Stimulated activated effector memory CD8-positive, alpha-beta T cell treated with anti-CD3 and anti-CD28 coated beads, Interleukin-12 subunit alpha, Interleukin-12 subunit beta, amount 100 ng/mL, for 72 hours (primary cell): ENCODE measurements around the gene NEURL1.
A peak's percentile ranks its signal among the peaks of the same experiment; 100 is the strongest.
"Not testable (repeated sequence)": the region's sequence is repeated elsewhere in the genome, so short reads cannot be mapped to it uniquely, and the experiment has no call there.

Experiments
- ATAC-seq: fragments of 150-1000 bp; cut with Tn5 transposase; 2 replicates; pipeline ENCODE4 v1.10.0; 2021
- DNase-seq, 2 donors: peaks; one replicate each; pipeline ENCODE4 v3.0.0; 2021 to 2022; ENCODE audit warnings: low spot score in 2 of 2
- H3K27ac Mint-ChIP-seq: one replicate; pipeline ENCODE4 v1.8.0; 2022; ENCODE audit warnings: mild to moderate bottlenecking, mixed read lengths
- H3K36me3 Mint-ChIP-seq: one replicate; pipeline ENCODE4 v1.8.0; 2022; ENCODE audit warnings: mild to moderate bottlenecking, mixed read lengths
- H3K4me1 Mint-ChIP-seq: one replicate; pipeline ENCODE4 v1.8.0; 2022; ENCODE audit warnings: mixed read lengths
- H3K4me3 Mint-ChIP-seq: one replicate; pipeline ENCODE4 v1.8.0; 2022; ENCODE audit warnings: mild to moderate bottlenecking, mixed read lengths
- H3K9me3 Mint-ChIP-seq: one replicate; pipeline ENCODE4 v1.8.0; 2022; ENCODE audit warnings: mixed read lengths

NEURL1 gene

DNA sequence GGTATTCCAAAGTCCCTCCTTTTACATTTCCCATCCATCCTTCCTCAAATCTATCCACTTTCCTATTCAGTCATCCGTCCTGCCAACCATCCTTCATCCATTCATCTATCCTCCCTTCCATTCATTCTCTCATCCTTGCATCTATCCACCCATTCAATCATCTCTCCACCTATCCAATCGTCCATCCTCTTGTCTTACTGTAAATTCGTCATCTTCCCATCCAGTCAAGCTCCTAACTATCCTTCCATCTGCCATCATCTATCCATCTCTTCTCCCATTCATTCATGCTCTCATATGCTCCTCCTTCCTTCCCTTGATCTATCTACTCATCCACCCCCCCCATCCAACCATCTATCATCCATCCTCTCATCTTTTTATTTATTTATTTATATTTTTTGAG, 19.4 kb upstream of the NEURL1 start:
- no peak for ATAC-seq
- Mint-ChIP-seq H3K4me1 (peaks cover 44% of the 10 kb centered on the region), H3K9me3 (no peaks in the 10 kb centered on the region), H3K27ac (no peak overlapping the region), H3K4me3 (no peak overlapping the region), H3K36me3 (peaks cover 5% of the 10 kb centered on the region)
- DNase-seq, result no peak

DNA sequence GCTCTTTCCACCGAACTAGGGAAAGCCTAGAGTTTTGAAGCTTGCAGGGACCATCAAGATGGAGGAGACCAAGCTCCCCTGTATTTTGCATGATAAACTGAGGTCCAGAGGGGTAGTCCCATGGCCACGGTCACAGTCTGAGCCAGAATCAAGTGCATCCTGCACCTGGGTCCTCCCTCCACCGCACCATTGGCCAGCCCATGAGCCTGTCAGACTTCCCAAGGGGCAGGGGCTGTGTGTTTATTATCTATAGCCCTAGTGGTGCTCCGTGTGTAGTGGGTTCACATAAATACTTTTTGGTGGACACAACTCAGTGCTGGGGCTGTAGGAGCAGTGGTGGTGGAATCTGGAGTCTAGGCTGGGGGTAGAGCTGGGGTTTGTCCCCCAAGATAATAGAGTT, 18.1 kb upstream of the NEURL1 start:
- Mint-ChIP-seq H3K4me3 (no peak overlapping the region), H3K36me3 (peaks cover 5% of the 10 kb centered on the region), H3K9me3 (no peaks in the 10 kb centered on the region), H3K4me1 (peaks cover 33% of the 10 kb centered on the region), H3K27ac (no peak overlapping the region)
- no peak for DNase-seq
- no peak for ATAC-seq

DNA sequence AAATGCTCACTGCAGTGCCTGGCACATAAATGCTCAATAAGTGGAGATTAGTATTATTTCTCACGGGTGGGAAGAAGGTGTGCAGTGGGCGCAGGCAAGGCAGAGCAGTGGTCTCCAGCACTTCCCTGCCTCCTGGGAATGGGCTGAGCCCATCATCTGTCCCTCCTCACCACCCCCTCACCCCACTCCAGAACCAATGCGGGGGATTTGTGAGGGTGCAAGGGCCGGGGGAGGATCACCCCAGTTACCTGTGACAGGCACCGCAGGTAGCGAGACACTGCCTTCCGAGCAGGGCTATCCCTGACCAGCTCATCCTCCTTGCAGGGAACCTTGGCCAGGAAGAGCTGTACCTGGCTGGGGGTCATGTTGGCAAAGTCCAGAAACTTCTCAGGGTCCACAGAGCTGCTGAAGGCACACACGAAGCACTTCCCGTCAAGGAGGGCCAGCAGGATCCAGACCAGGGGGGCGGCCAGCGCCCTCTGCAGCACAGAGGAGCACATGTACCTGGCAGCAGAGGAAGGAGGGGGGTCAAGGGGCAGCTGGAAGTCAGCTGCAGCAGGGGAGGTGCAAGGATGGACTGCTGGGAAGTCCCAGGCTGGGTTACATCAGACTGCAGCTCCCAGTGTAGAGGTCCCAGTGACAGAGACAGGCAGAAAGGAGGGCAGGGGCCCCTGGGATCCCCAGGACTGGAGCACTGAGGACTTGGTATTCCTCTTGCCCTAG, 17.3 kb upstream of the NEURL1 start:
- H3K27ac Mint-ChIP-seq, result no peak overlapping the region
- no peak overlapping the region for H3K4me3 Mint-ChIP-seq
- H3K36me3 Mint-ChIP-seq, result peaks cover 1% of the 10 kb centered on the region
- peak; percentile 55 for ATAC-seq
- no peaks in the 10 kb centered on the region for H3K9me3 Mint-ChIP-seq
- DNase-seq, result no peak
- peaks cover 25% of the 10 kb centered on the region for H3K4me1 Mint-ChIP-seq

DNA sequence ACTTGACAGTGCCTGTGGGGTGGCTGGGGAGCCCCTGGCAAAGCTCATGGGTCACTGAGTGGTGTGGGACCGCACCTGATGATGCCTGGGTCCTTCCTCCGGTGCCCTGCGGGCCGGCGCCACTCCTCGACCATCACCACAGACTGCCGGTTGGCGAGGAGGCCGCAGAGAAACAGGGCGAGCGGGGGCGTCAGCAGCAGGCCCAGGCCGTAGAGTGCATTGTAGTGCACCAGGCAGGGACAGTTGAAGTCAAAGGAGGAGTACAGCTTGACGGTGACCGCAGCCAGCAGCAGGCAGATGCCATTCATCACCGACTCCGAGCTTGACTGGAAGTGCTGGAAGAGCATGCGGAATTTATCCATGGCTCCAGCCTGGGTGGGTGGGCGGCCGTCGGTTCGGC, 14.8 kb upstream of the NEURL1 start:
- H3K27ac Mint-ChIP-seq, result no peak overlapping the region

DNA sequence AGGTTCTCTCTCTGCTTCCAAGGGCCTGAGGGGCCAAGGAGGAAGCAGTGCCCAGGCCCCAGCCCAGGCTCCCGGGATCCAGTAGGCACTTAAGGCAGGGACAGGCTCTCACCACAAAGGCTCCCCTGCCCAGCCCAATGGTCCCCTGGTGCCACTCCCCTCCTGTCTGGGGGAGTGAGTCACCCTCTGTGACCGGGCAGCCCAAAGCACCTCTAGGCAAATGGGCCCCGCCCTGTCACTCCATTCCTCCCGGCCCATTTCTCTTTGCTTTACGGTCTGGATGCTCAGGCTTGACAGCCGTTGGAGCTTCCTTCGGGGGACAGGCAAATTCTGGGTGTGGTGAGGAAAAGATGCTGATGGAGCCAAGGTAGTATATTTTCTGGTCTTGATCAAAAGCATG, 14.4 kb upstream of the NEURL1 start, which contains the start of gene CALHM3:
TSS of gene CALHM3 (minus strand) at position 106 of the 400 bp plus-strand sequence. CDS start 208 bp downstream, outside the sequence.
- H3K4me1 Mint-ChIP-seq, result peaks cover 16% of the 10 kb centered on the region
- ATAC-seq (no peak), DNase-seq (no peak)
- H3K36me3 Mint-ChIP-seq, result no peaks in the 10 kb centered on the region
- H3K9me3 Mint-ChIP-seq, result no peaks in the 10 kb centered on the region
- H3K4me3 Mint-ChIP-seq, result no peak within 1 kb of the TSS
- peak within 1 kb of the TSS; percentile 40 for H3K27ac Mint-ChIP-seq

More for the DNA sequence above, 14.8 kb upstream of the NEURL1 start:
- ATAC-seq, result no peak
- Mint-ChIP-seq H3K36me3 (no peaks in the 10 kb centered on the region), H3K4me1 (peaks cover 20% of the 10 kb centered on the region), H3K4me3 (no peak overlapping the region), H3K9me3 (no peaks in the 10 kb centered on the region)
- DNase-seq, result no peak

DNA sequence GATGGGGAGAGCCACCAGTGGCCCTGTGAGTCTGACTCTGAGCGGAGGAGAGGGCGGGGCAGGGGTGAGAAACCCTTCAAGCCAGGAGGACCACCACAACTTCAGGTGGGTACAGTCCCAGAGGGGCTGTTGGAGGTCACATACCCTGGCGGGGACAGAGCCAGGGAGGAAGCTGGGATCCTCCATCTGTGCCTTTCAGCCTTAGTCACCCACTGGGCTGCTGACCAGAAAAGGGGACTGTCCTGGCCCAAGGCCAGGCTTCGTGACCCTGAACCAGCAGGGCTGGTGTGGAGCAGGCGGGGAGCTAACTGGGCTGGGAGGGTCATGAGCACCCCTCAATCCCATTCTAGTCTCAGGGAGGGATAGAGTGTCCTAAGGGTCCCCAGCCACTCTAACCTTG, 13.0 kb upstream of the NEURL1 start:
- no peak overlapping the region for H3K4me3 Mint-ChIP-seq
- H3K4me1 Mint-ChIP-seq, result peaks cover 15% of the 10 kb centered on the region
- no peak for ATAC-seq
- no peak for DNase-seq
- H3K27ac Mint-ChIP-seq, result no peak overlapping the region
- no peaks in the 10 kb centered on the region for H3K9me3 Mint-ChIP-seq
- no peaks in the 10 kb centered on the region for H3K36me3 Mint-ChIP-seq

DNA sequence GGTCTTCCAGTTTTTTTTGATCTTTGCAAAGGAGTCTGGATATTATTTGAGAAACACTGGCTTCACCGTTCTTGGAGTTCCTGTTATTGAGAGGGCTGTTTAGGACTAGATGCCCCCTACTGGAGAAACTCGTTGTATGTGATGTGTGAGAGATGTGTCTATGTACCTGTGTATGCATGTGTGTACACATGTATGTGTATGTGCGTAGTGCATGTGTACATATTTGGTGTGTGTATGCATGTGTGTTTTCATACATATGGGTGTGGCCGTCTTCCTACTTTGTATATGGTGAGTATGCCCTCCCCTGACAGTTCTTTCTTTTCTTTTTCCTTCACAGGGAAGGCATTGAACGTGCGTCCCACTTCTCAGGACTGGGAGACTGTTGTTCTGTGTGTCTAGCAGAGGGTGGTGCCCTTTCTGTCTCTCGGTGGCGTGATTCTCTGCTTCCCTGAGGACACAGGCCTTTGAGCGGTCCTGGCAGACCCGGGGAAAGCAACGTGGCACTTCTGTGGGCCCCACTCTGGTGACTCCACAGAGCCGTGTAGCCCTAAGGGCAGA, 11.5 kb upstream of the NEURL1 start:
- DNase-seq, result no peak

DNA sequence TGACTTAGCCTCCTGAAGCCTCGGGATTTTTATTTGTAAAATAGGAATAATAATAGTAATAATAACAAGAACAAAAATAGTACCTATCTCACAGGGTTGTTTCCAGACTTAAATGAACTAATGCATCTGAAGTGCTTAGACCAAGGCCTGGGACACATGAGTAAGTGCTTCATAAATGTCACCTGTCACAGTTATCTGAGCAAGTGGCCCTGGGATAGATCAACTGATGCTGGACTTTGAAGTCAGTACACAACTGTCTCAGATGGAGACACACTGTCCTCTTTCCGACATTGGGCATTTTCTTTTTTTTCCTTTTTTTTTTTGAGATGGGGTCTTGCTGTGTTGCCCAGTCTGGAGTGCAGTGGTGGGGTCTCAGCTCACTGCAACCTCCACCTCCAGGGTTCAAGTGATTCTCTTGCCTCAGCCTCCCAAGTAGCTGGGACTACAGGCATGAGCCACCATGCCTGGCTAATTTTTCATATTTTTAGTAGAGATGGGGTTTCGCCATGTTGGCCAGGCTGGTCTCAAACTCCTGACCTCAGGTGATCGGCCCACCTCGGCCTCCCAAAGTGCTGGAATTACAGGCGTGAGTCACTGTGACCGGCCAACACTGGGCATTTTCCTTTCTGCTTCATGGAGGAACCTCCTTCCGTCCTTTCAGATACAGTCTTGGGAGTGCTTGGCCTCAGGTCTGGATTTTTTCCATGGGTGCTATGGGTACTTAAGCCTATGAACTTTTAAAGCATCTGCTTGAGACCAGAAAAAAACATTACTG, 6.7 kb upstream of the NEURL1 start:
- DNase-seq, ATAC-seq: not testable (repeated sequence)

More for the DNA sequence above, 11.5 kb upstream of the NEURL1 start:
- no peak overlapping the region for H3K4me3 Mint-ChIP-seq
- H3K9me3 Mint-ChIP-seq, result no peaks in the 10 kb centered on the region
- H3K4me1 Mint-ChIP-seq, result peaks cover 13% of the 10 kb centered on the region
- H3K27ac Mint-ChIP-seq, result no peak overlapping the region
- no peaks in the 10 kb centered on the region for H3K36me3 Mint-ChIP-seq
- ATAC-seq, result peak; percentile 89

DNA sequence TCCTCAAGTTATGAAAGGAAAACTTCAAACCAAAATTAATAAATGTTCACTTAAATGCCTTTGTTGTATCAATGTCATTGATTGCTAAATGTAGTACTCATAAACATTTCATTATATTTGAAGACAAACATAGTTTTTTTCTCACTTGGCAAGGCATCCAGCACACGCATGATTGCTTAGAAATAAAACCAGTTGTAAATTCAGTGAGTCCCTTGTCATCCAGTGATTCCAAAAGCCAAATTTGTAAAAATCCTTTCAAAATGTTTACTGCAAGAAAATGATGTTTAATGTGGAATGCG, 6.1 kb upstream of the NEURL1 start:
- Mint-ChIP-seq H3K36me3 (no peaks in the 10 kb centered on the region), H3K4me1 (peaks cover 36% of the 10 kb centered on the region), H3K27ac (no peak overlapping the region), H3K4me3 (no peak overlapping the region), H3K9me3 (no peaks in the 10 kb centered on the region)
- ATAC-seq, result no peak
- no peak for DNase-seq

More for the DNA sequence above, 6.7 kb upstream of the NEURL1 start:
- not testable (repeated sequence) for H3K4me3 Mint-ChIP-seq, H3K9me3 Mint-ChIP-seq, H3K27ac Mint-ChIP-seq, H3K36me3 Mint-ChIP-seq
- peaks cover 36% of the 10 kb centered on the region for H3K4me1 Mint-ChIP-seq

DNA sequence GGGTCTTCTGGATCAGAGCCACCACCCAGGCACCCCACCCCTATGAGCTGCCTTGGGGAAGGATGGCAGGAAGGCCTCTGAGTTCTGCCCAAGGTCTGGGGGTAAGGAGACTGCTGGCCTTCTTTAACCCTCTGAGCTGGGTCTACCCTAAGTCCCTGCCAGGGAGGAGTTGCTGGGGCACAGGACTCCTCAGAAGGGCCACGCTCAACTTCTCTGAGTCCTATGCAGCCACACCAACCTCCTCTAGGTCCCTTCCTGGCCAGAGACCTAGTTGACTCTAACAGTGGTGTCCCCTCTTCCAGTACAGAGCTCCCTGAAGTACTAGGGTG, 2.6 kb upstream of the NEURL1 start:
- Mint-ChIP-seq H3K27ac (peak overlapping the region; percentile 72), H3K9me3 (no peaks in the 10 kb centered on the region), H3K36me3 (no peaks in the 10 kb centered on the region), H3K4me1 (peaks cover 38% of the 10 kb centered on the region), H3K4me3 (no peak overlapping the region)
- DNase-seq, result no peak
- peak; percentile 39 for ATAC-seq

DNA sequence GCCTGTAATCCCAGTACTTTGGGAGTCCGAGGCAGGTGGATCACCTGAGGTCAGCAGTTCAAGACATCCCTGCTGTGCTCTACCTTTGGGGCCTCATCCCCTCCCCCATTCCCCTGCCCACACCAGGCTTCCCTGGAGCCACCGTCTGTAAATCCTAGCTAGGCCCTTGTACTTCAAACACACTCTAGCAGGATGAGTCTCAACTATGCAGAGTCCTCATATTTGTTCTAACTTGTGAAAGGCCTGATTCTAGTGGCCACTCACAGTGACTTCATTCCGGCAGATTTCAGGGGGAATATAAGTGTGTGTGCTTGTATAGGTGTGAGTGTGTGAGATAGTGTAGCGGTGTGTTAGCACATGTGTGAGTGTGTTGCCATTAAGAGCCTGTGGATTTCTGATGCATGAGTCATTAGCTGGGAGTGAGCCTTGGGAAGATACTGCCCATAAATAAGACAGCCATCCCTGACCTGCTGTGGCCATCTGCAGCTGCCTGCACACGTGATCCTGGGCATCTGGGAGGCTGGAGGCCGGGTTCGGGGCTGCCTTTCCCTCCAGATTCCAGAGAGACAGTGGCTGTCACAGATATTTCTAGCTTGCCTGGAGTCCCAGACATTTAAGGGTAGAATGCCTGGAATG, 1.7 kb upstream of the NEURL1 start:
- Mint-ChIP-seq H3K36me3 (no peaks in the 10 kb centered on the region), H3K4me1 (peaks cover 38% of the 10 kb centered on the region), H3K27ac (peak overlapping the region; percentile 72), H3K4me3 (no peak overlapping the region), H3K9me3 (no peaks in the 10 kb centered on the region)
- ATAC-seq (no peak), DNase-seq (no peak)

DNA sequence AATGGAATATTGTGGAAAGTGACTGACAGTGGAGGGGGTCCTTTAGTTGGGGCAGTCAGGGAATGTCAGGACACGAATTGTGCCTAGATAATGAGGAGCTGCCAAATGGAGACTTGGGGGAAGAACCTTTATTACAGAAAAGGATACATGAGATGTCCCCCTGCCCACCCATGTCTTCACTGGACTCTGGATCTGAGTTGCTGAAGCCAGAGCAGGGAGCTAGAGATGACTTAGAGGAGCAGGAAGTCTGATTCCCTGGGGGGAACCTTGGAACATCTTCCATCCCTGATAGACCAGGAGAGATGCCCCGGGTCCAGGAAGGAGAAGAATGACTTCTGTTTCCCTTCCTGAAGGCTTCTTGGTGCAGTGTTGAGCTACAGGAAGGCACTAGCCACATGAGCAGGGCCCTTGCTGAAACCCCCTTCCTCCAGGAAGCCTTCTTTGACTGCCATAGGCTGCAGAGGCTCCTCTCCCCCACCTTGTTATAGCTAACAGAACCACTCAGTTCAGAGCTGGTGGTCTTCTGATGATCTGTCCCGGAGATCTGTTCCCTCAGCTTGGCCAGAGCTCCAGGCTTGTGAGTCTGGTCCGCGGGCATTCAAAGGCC, 747 bp upstream of the NEURL1 start:
- ATAC-seq (no peak), DNase-seq (no peak)
- Mint-ChIP-seq H3K4me1 (peaks cover 38% of the 10 kb centered on the region), H3K4me3 (peak overlapping the region; percentile 75), H3K27ac (no peak overlapping the region), H3K9me3 (no peaks in the 10 kb centered on the region), H3K36me3 (no peaks in the 10 kb centered on the region)

DNA sequence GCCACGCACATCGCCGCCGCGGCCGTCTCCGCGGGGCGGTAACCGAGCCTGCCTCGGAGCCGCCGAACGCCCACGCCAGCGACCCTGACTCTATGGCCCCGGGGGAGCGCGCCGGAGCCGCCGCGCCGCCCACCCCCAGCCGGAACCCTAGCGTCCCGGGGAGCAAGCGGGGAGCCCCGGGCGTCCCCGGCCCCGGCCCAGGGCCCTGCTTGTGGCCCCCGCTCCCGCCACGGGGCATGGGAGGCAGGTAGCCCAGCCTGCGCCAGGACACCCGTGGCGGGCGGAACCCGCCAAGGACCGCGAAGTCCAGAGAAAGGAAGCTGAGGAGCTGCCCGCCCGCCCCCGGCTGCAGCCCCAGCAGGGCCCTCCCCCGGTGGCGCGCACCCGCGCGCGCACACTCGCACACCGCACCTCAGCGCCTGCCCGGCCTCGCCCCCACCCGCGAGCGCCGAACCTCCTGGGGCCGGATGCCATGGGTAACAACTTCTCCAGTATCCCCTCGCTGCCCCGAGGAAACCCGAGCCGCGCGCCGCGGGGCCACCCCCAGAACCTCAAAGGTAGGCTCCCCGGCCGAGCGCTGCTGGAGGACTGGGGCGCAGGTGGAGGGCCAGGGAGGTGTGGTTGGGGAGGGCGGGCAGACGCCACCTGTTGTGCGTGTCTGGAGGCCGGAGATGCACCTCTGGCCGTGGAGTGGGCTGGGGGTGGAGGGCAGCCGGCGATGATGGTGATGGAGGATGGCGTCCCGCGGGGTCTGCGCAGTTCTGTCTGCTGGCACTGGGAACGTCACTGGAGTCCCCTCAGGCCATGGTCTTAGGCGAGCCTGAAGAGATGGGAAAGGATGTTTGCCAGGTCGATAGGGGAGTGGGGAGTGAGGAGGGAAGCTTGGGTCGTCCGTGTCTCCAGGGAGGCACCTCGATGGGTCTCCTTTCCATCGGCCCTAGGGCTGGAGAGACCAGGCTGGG, 692 bp downstream of the NEURL1 start:
- no peak overlapping the region for H3K27ac Mint-ChIP-seq
- ATAC-seq, result peak; percentile 43
- H3K4me1 Mint-ChIP-seq, result peaks cover 38% of the 10 kb centered on the region
- peak overlapping the region; percentile 75 for H3K4me3 Mint-ChIP-seq
- H3K36me3 Mint-ChIP-seq, result no peaks in the 10 kb centered on the region
- peak in 1 of 2 donors; percentile 65 for DNase-seq
- no peaks in the 10 kb centered on the region for H3K9me3 Mint-ChIP-seq

DNA sequence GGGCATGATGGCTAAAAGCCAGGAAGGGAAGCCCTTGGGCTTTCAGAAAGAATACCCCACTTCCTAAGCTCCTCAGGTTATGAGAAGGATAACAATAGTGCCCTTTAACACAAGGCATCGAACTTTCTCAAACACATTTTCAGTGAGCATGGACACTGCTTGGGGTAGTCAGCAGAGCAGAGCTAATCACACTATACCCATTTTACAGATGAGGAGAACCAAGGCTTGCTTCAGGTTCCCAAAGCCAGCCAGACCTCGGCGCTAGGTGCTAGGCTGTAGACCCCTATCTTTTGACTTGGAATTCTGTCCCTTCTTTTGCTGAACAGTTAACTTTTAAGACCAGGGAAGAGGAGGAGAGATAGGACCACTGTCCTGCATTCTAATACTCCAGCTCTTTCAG, 1.8 kb downstream of the NEURL1 start:
- ATAC-seq, result no peak
- no peaks in the 10 kb centered on the region for H3K36me3 Mint-ChIP-seq
- no peak overlapping the region for H3K27ac Mint-ChIP-seq
- no peaks in the 10 kb centered on the region for H3K9me3 Mint-ChIP-seq
- H3K4me1 Mint-ChIP-seq, result peaks cover 29% of the 10 kb centered on the region
- no peak for DNase-seq
- peak overlapping the region; percentile 75 for H3K4me3 Mint-ChIP-seq
